Activated CD8-positive, alpha-beta memory T cell treated with anti-CD3 and anti-CD28 coated beads for 36 hours (primary cell): ENCODE data around the gene SLC16A7. TPM values are rescaled to one million over a fixed set of nuclear protein-coding genes. Genes with fewer than 3 reads are reported as not detected.
"Not testable (repeated sequence)": the region's sequence is repeated elsewhere in the genome, so short reads cannot be mapped to it uniquely, and the experiment has no call there.

Experiments used
- CTCF ChIA-PET: fragments of 350-600 bp; sonication (Branson Sonifier 250); formaldehyde crosslinking; loops from one replicate; lab custom pipeline; 2021; ENCODE audit warnings: antibody characterized with exemption; lab: Charles Lee
- POLR2A ChIA-PET: fragments of 350-600 bp; sonication (Branson Sonifier 250); formaldehyde crosslinking; loops from one replicate; lab custom pipeline; 2021; ENCODE audit warnings: antibody characterized with exemption; lab: Charles Lee
- total RNA-seq, 2 experiments: library from RNA; stranded (reverse); gene quantifications; one replicate each; pipeline ENCODE4 v1.2.3, GENCODE V29; 2021

SLC16A7 gene, protein sequence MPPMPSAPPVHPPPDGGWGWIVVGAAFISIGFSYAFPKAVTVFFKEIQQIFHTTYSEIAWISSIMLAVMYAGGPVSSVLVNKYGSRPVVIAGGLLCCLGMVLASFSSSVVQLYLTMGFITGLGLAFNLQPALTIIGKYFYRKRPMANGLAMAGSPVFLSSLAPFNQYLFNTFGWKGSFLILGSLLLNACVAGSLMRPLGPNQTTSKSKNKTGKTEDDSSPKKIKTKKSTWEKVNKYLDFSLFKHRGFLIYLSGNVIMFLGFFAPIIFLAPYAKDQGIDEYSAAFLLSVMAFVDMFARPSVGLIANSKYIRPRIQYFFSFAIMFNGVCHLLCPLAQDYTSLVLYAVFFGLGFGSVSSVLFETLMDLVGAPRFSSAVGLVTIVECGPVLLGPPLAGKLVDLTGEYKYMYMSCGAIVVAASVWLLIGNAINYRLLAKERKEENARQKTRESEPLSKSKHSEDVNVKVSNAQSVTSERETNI
- total RNA-seq, result 10 to 100 TPM; 32.0 to 35.5 TPM

DNA sequence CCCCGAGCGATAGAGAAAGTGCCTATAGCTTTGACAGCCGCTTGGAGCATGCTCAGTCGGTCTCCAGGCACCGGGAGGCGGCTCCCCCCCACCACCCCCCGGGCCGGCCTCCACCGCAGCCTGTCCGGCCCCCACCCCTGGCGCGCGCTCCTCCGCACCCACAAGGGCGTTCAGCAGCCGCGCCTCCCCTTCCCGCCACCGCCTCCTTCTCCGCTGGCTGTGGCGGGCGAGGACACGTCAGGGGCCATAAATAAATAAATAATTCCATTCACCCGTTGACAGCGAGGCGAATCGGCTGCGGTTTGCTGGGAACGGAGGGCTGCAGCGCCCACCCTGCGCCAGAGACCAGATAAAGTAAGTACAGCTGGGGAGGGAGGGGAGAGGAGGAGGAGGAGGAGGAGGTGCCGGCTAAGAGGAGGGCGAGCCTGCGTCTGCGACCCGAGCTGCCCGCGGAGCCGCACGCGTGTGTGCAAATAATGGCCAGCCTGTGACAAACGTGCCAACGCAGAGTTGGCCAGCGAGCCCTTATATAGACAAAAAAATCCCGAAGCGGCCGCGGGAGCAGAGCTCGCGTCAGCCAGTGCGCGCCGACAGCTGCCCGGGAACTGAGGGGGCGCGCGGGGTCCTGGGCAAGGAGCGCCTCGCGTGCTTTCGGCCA is at the start of gene SLC16A7:
Gene SLC16A7, plus strand, starts transcription at position 147 of the 658 bp plus-strand sequence. CDS start 108,773 bp downstream, outside the sequence.
- ChIA-PET POLR2A (interaction anchor here (0.6 to 1.6 kb wide), 4 partner anchors 8 to 34 kb away, joined by 3 to 7 read pairs (median 4); no protein-coding TSS in a partner anchor), CTCF (no interaction called here)

DNA sequence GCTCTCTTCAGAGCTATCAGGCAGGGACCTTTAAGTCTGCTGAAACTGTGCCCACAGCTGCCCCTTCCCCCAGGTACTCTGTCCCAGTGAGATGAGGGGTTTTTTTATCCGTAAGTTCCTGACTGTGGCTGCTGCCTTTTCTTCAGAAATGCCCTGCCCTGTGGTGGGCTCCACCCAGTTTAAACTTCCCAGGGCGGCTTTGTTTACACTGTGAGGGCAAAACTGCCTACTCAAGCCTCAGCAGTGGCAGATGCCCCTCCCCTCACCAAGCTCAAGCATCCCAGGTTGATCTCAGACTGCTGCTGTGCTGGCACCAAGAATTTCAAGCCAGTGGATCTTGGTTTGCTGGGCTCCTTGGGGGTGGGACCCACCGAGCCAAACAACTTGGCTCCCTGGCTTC is 46.9 kb upstream of the SLC16A7 start:
- POLR2A ChIA-PET, result no interaction called here
- CTCF ChIA-PET, result no interaction called here

DNA sequence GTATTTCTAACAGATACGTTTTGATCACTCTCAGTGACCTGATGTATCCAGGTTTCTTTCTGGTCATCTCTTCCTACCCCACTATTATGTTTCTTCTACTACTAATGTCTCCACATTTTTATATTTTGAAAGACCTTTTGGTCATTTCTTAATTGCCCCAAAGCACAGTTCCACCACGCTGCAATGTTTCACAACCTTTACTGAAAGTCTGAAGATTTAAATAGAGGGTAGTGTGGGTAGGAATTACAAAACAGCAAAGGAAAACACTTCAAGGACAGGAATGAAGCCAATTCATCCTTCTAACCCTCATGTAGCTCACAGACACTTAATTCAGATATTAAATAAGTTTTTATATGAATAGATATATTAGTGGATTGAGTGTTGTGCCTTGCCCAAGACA is 36.1 kb upstream of the SLC16A7 start:
- CTCF ChIA-PET, result no interaction called here
- POLR2A ChIA-PET, result no interaction called here

DNA sequence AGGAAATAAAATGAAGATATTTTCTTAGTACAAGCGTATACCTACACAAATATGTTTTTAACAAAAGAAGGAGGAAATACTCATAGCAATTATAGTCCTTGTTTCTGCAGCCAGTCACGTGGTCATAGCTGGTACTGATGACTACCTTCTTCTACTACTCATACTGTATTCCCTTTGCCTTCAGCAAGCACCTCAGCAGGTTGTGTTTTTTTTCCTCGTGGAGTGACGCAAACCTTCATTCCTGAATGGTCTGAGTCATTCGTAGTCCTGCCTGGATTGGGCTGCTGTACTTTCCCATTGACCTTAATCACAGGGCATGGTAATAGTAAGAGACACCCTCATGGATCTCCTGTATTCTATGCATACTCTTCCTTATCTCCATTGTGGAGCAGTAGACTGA is 25.7 kb upstream of the SLC16A7 start:
- POLR2A ChIA-PET, result no interaction called here
- CTCF ChIA-PET, result interaction anchor here (0.6 kb wide), 1 partner anchor 255 kb away, joined by 3 read pairs; no protein-coding TSS in a partner anchor

DNA sequence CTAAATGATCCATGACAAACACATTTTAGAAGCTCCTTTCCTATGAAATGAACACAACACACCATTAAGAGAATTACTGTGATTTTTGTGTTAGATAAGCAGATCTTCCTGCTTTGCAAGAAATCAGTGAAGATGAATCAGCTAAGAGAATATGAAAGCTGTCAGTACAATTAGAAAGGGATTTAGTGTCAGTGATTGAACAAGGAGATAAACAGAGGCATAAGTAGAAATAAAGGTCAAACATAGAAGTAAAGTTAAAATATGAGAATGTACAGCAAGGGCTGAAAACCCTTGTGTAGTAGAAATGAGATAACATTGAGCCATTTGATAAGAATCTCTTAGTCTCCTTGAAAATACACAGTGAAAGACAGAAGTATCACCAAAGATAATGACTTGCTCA is 21.4 kb upstream of the SLC16A7 start:
- POLR2A ChIA-PET, result no interaction called here
- CTCF ChIA-PET, result no interaction called here

DNA sequence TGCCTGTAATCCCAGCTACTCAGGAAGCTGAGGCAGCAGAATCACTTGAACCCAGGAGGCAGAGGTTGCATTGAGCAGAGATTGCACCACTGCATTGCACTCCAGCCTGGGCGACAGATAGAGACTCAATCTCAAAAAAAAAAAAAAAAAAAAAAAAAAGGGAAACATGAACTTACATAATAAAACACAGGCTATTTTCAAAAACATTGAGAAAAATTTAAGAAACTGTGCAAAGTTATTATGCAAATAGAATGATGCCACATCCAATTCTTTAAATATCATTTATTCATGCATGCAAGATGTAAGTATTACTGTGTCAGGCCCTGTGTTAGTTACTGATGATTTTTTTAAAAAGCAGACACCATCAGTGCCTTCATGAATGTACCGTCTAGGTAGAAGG is 20.0 kb upstream of the SLC16A7 start:
- CTCF ChIA-PET, result no interaction called here
- POLR2A ChIA-PET, result no interaction called here

DNA sequence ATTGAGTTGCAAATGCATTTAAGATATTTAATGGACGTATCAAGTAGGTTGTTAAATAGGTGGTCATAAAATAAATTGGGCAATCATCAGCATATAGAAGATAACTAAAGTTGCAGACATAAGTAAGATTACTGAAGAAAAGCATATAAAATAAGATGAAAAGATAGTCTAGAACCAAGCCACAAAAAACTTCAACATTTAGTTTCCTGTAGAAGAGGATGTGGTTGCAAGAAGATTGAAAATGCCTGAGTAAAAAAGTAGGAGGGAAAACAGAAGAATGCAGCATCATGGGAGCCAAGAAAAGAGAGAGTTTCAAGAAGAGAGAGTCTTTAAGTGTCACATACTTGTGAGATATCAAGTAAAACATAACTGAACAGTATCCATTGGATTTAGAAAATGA is 17.6 kb upstream of the SLC16A7 start:
- CTCF ChIA-PET, result no interaction called here
- POLR2A ChIA-PET, result no interaction called here

DNA sequence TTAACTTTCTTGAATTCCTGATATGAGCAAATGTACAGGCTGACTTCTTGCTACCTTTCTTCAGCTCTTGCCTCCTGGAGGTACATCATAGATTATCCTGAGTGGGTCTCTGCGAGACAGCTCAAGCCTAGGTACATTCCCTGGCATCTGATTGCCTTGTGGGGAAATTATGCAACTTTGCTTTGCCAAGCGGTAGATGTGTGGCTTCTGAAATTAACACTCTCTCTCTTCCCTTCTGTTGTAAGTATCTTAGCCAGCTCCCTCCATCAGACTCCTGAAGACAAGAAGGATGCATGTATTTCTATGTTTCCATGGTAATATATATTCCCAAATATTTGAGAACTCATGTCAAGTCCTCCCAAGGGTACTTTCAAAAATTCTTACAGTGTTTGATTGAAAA is 16.2 kb upstream of the SLC16A7 start:
- POLR2A ChIA-PET, result no interaction called here
- CTCF ChIA-PET, result no interaction called here

DNA sequence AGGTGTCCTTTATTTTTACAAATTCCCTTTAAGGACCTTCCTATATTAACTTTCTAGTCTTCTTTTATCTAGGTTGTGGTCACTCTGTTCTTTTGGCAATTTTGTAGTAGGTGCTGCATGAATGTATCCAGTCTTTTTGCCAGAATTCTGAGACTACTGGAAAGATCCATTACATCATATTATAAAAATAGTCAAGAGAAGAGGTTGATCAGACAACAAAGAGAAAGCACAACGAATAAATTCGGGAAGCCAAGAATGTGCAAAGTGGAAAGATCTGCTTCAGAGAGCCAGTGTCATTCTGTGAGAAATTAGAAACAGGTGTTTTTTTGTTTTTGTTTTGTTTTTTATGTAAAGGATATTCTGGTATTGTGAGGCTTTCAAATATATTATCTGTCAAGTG is 15.8 kb upstream of the SLC16A7 start:
- CTCF ChIA-PET, result no interaction called here
- POLR2A ChIA-PET, result no interaction called here

DNA sequence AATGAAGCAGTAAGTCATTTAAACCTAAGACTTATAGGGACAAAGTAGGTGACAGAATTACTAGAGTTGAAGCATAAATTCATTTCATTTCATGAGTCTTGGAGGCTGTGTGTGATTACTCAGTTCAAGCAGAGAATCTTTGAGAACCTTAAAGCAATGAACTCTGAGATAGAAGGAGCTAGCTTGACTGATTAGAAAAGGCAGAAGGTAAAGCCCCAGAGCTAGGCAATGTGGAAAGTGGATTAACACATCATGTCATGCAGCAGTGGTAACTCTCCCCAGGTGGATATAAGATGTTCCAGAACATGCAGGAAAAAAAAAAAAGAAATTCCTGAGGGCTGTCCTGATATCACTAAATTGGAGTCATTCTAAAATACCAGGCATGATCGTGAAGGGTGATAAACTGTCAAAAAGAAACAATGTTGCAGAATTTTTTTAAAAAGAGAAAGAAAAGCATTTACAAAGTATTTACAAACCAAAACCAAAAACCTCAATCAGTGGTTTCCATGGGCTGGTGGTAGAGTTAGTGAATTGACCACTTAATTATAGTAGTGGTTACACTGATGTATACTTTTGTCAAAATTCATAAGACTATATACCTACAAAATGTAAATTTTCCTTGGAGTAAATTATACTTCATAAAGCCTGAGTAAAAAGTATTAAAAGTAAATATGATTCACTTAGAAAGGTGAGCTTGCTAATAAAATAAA is 12.7 kb upstream of the SLC16A7 start:
- CTCF ChIA-PET, result no interaction called here
- POLR2A ChIA-PET, result interaction anchor here (0.5 kb wide), 1 partner anchor 12 kb away, joined by 3 read pairs; no protein-coding TSS in a partner anchor

DNA sequence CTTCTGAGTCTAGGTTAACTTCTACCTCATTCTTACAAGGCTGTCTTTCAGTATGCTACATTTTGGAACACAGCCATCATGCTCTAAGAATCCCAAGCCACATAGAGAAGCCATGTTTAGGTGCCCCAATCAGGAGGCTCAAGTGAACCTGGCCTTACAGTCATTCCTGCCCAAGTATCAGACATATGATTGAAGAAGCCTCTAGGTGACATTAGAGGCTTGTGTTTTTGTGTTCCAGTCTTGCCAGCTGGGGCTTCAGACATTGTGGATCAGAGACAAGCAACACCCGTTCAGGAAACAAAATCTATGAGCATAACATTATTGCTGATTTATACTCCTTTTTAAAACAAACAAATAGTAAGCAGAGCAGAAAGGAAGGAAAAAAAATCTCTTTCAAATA is 8.1 kb upstream of the SLC16A7 start:
- ChIA-PET POLR2A (no interaction called here), CTCF (no interaction called here)

DNA sequence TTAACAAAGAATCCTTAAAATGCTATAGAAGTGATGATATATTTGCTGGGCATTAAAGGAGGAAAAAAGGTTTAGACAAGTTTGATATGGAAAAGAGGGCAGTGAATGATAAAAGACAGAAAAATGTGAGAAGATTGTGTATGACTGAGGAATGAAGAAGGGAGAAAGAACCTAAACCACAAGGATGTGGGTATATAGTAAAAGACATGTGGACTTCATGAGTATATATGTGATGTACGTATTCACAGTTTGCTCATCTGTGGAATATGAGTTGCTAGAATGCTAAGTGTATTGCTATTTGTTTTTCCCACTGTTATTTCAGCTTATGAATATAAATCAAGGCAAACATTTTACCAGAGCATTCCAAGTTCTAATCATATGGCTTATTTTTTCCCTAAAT is 2.1 kb upstream of the SLC16A7 start:
- POLR2A ChIA-PET, result no interaction called here
- CTCF ChIA-PET, result no interaction called here

DNA sequence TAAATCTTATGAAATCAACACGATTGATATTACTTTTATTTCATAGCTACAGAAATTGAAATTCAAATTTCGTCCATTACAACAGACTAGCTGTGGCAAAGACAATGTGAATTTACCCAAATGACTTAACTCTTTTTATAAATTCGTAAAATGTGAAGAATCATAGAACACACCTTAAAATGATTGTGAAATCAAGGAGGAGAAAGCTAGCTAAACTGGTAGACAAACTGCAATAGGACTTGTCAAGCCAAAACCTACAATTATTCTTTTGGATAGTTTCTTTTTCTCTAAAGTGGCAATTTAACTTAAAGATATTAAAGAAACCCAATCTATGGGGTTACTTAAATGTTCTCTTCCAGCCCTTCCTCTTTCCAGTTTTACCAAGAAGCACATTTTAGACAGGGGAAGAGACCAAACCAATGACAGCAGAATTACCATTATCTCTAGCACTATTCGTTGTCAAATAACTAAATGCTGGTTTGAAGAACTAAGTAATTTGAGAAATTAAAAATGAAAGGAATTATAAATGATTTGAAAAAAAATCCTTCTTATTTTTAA is 807 bp upstream of the SLC16A7 start:
- ChIA-PET POLR2A (interaction anchor here (0.6 to 1.6 kb wide), 3 partner anchors 9 to 12 kb away, joined by 3 to 6 read pairs (median 3); no protein-coding TSS in a partner anchor), CTCF (interaction anchor here (0.6 kb wide), 1 partner anchor 536 kb away, joined by 3 read pairs; no protein-coding TSS in a partner anchor)

DNA sequence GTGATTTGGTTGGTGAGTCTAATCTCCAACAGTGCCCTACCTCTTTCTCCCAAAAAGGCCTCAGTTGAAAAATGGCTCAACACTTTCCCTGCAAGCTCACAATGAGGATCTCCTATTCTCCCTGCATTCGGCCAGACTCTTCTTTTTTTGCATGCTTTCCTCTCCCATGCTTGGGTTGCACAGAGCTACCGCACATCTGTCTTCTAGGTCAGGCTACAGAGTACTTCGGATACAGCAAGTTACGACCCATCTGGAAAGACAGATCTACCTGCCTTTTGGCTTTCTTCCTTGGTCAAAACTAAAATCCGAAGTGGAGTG is 305 bp upstream of the SLC16A7 start:
- POLR2A ChIA-PET, result interaction anchor here (0.6 to 1.6 kb wide), 3 partner anchors 9 to 12 kb away, joined by 3 to 6 read pairs (median 3); no protein-coding TSS in a partner anchor
- CTCF ChIA-PET, result no interaction called here

DNA sequence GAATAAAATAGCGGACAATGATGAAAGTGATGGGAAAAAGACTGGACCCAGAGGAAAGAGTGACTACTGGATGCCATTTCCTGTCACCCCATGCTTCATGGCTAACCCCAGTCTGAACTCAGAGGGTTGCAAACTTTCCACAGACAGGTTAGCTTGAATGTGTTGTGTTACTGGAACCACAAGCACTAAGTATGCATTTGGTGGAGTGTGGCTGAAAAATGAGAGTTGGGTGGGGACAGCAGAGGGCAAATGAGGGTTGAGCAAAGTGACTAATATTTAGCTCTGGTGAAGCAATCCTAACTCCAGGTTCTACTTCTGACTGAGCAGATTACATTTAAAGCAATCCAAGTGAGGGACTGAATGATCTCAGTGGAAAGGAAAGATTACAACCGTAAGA is 1.6 kb downstream of the SLC16A7 start:
- ChIA-PET POLR2A (interaction anchor here (0.6 to 1.0 kb wide), 3 partner anchors 30 to 83 kb away, joined by 3 to 4 read pairs (median 4); no protein-coding TSS in a partner anchor), CTCF (no interaction called here)

DNA sequence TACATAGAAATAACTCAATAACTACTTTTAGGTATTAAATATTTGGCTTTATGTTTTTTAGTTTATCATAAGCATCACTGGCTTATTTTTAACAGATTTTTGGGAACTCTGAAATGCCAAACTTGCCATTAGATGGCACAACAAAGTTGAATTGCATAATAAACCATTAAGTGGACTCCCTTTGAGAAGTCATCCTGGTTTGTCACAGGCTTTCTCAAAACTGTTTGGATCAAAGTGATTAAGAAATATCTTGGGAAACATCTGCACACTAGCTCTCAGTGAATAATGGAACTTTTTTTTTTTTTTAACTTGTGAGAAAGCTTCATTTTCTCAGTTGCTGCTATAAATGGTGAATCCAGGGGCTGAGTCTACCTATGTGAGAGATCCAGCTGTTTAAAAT is 4.3 kb downstream of the SLC16A7 start:
- POLR2A ChIA-PET, result no interaction called here
- CTCF ChIA-PET, result no interaction called here

DNA sequence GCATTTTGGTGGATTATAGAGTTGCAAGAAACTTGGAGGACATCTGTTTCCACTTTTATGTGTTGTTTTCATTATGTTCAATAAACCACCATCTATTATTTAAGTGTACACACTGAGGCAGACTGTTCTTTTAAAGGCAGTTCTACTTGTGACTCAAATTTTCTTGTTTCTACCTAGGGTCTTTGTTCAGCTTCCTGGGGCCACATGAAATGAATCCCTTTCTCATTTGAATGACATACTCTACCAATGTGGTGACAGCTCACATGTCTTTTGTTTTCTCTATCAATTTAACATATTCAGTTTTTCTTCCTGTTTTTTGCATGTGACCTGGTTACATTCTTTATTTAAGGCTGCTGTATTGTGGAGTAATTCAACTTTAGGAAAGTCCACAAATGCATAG is 7.9 kb downstream of the SLC16A7 start:
- ChIA-PET CTCF (interaction anchor here (1.1 kb wide), 1 partner anchor 24 kb away, joined by 3 read pairs; no protein-coding TSS in a partner anchor), POLR2A (interaction anchor here (1.2 kb wide), 1 partner anchor 8 kb away, joined by 6 read pairs; the partner anchor contains the start of gene SLC16A7)

DNA sequence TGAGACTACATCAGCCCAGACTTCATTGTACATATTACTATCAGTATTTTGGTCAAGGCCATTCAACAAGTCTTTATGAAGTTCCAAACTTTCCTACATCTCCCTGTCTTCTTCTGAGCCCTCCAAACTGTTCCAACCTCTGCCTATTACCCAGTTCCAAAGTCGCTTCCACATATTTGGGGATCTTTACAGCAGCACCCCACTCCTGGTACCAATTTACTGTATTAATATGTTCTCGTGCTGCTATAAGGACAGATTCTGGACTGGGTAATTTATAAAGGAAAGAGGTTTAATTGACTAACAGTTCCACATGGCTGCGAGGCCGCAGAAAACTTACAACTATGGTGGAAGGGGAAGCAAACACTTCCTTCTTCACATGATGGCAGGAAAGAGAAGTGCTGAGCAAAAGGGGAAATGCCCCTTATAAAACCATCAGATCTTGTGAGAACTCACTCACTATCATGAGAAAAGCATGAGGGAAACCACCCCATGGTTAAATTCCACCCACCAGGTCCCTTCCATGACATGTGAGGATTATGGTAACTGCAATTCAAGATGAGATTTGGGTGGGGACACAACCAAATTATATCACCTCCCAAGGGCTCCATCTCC is 17.1 kb downstream of the SLC16A7 start:
- CTCF ChIA-PET, POLR2A ChIA-PET: not testable (repeated sequence)
